T follicular helper cell (primary cell): ENCODE measurements around the gene FGF2.
"Not testable (repeated sequence)": the region's sequence is repeated elsewhere in the genome, so short reads cannot be mapped to it uniquely, and the experiment has no call there.

Experiments used
- DNase-seq: peaks from one replicate; pipeline ENCODE4 v3.0.0-alpha.2; 2020; ENCODE audit warnings: low read depth

FGF2 gene

DNA sequence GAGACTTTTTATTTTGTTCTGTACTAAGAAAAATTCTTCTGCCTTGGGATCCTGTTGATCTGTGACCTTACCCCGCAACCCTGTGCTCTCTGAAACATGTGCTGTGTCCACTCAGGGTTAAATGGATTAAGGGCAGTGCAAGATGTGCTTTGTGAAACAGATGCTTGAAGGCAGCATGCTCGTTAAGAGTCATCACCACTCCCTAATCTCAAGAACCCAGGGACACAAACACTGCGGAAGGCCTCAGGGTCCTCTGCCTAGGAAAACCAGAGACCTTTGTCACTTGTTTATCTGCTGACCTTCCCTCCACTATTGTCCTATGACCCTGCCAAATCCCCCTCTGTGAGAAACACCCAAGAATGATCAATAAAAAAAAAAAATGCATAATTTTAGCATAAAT, 13.8 kb upstream of the FGF2 start:
- not testable (repeated sequence) for DNase-seq

DNA sequence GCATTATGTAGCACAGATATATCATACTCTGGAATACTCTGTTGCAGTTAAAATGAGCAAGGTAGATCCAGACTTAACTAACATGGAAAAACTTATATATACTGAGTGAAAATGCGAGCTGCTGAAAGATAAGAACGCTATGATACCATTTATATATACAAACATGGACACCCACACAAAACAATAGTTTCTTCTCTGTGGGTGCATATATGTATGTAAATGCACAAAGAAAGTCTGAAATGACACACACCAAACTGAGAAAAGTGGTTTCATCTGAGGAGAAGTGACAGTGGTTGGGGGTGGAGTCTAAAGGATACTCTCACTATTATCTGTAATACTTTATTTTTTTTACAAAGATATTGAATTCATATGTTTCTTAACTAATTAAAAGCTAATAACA, 12.2 kb upstream of the FGF2 start:
- DNase-seq = no peak

GRCh38 chr4:122815248-122815647, 11.4 kb upstream of the FGF2 start:
- DNase-seq = no peak

GRCh38 chr4:122816476-122816875, 10.2 kb upstream of the FGF2 start:
- no peak for DNase-seq

DNA sequence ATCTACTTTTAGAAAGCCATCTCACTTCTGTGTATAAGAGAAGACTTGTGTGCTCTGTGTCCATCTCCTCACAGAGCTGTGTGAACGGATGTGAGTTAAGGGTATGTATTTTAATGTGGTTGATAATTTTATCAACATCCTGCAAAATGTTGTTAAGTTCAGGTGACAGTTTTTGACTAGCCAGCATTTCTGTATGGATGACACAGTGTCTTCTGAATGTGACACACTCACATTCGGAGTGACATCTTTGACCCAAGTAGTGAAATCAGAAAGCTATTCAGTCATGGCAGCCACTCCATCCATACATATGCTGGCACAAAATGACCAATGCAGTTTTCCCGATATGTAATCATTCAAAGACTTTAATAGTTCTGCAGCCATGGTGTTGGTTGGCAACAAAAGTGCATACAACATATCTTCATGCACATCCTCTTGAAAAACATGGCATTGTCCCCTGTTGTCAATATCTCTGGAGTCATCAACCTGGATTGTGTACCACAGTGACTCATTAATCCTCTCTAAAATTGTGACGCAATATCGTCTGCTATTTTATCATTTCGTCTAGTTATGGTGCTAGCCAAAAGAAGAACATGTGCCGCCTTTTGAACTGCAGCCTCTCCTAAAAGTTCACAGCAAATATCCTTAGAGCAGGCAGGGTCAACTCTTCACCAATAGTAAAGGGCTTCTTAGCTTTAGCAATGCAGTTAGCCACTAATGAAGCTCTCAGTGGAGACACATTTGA, 6.8 kb upstream of the FGF2 start:
- no peak for DNase-seq

- no peak for DNase-seq
These were observed 5.5 kb upstream of the FGF2 start for GRCh38 chr4:122821092-122821491.

DNA sequence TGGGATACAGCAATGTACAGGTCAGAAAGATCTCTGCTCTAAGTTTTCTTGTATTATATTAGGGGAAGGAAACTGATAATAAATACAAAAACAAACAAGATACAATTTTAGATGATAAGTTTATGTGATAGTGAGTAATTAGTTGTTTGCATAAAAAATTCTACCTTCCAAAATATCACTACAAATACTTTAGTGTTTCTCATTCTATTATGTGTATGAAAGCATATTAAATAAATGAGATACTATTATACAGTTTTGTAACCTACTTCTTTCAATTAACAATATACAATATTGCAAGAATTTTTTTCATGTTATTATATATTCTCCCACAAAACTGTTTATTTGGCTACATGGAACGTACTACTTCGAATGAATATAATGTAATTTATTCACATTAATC, 4.2 kb upstream of the FGF2 start:
- no peak for DNase-seq

DNA sequence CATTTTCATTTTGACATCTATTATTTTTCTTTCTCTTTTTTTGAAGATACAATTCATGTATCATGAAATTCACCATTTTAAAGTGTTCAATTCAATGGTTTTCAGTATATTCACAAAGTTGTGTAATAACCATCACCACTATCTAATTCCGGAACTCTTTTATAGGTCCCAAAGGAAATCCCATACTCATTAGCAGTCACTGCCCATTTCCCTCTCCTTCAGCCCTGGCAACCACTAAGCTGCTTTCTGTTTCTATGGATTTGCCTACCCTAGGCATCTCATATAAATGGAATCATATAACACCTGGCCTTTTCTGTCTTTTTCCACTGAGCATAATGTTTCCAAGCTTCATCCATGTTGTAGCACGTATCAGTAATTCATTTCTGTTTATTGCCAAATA, 3.2 kb upstream of the FGF2 start:
- DNase-seq = no peak

DNA sequence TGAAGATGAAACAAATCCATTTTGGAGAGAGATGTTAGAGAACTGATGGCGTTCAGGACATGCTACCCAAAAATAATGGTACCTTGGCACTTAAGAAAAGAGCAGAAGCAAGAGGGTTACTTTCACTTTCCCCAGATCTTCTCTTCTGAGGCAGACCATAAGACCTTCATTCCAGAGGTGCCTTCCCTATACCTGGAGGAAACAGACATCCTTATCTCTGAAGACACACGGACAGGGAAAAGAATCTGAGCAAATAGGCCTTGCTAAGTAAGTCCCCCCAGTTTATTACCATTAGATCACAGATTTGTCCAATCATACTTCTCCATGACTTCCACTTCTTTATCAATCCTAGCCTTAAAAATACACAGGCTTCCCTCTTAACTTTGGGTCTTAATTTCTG, 2.0 kb upstream of the FGF2 start:
- no peak for DNase-seq

GRCh38 chr4:122826079-122826527, 528 bp upstream of the FGF2 start:
- no peak for DNase-seq

DNA sequence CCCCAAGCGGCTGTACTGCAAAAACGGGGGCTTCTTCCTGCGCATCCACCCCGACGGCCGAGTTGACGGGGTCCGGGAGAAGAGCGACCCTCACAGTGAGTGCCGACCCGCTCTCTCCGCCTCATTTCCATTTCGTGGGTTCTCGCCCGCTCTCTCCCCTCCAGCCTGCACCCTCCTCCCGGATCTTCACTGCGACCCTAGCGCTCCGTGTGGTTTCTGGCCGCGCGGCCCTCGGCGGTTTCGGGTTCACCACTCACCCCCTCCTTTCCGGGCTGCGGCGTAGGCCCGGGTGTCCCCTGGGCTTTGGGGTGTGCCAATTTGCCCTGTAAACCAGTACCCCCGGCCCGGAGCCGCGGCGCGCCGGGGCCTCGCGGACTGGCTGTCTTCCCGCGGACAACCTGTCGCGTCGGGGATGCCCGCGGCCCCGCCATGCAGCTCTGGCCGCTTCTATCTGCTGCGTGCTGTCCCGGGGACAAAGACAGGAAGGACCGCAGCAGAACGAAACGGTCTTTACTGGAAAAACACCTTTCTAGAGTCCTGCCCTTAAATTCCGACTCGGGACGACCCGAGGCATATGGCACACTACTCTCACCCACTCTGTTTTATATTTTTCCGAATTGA, 737 bp downstream of the FGF2 start:
- DNase-seq = no peak

- peak; percentile 6 for DNase-seq
These were observed 1.4 kb downstream of the FGF2 start for GRCh38 chr4:122827879-122828601.

- no peak for DNase-seq
These were observed 3.9 kb downstream of the FGF2 start for GRCh38 chr4:122830426-122831095.

- DNase-seq = no peak
These were observed 5.0 kb downstream of the FGF2 start for GRCh38 chr4:122831515-122832196.

GRCh38 chr4:122832732-122833131, 6.1 kb downstream of the FGF2 start:
- DNase-seq = no peak

- no peak for DNase-seq
These were observed 7.4 kb downstream of the FGF2 start for GRCh38 chr4:122833999-122834398.

- no peak for DNase-seq
These were observed 10.3 kb downstream of the FGF2 start for GRCh38 chr4:122836941-122837340.

DNA sequence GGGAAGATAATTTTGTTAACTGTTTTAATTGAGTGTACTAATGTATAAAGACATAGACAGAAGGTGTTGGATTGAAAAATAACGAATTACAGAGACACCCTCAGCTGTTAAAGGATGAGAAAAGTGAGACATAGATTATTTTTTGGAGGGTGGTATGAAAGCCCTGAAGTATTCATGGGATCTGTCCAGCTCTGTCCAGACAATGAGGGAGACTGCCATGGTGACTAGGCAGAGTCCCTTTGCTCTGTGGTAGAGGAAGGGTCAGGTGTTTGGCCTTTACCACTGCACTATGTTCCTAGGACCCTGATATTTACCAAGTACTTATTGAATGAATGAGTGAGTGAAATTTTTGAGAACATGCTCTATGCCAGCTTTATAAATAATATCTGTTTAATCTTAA, 11.4 kb downstream of the FGF2 start:
- no peak for DNase-seq

- DNase-seq = no peak
These were observed 15.8 kb downstream of the FGF2 start for GRCh38 chr4:122842392-122842791.

GRCh38 chr4:122842984-122843531, 16.4 kb downstream of the FGF2 start:
- no peak for DNase-seq

GRCh38 chr4:122844391-122844790, 17.8 kb downstream of the FGF2 start:
- not testable (repeated sequence) for DNase-seq

- no peak for DNase-seq
These were observed 18.4 kb downstream of the FGF2 start for GRCh38 chr4:122845066-122845465.
